Measurements from ENCODE around the gene BCL2.
"Not testable (repeated sequence)": the region's sequence is repeated elsewhere in the genome, so short reads cannot be mapped to it uniquely, and the experiment has no call there.

BCL2 gene

GRCh38 chr18:63203497-63203896 is 116.1 kb downstream of the BCL2 start:
- TF ChIP-seq CTCF (IDR thresholded peaks at IDR 0.05; ENCODE audit: low read depth, low read length, missing control alignments), result no peak
- H3K4me3 ChIP-seq (replicated peaks; ENCODE audit: low read depth, low read length), result no peak overlapping the region
- DNase-seq (ENCODE audit: extremely low read depth, low read depth), result no peak

- DNase-seq (ENCODE audit: extremely low read depth, low read depth), result no peak
- TF ChIP-seq CTCF (IDR thresholded peaks at IDR 0.05; ENCODE audit: low read depth, low read length, missing control alignments), result no peak
- no peak overlapping the region for H3K4me3 ChIP-seq (replicated peaks; ENCODE audit: low read depth, low read length)
These were observed 116.7 kb downstream of the BCL2 start for GRCh38 chr18:63202828-63203227.

GRCh38 chr18:63201456-63201855 is 118.1 kb downstream of the BCL2 start:
- H3K4me3 ChIP-seq (replicated peaks; ENCODE audit: low read depth, low read length), result not testable (repeated sequence)

GRCh38 chr18:63199743-63200241 is 119.8 kb downstream of the BCL2 start:
- TF ChIP-seq CTCF (IDR thresholded peaks at IDR 0.05; ENCODE audit: low read depth, low read length, missing control alignments), result no peak
- no peak overlapping the region for H3K4me3 ChIP-seq (replicated peaks; ENCODE audit: low read depth, low read length)
- DNase-seq (ENCODE audit: extremely low read depth, low read depth), result no peak

More at GRCh38 chr18:63201456-63201855, 118.1 kb downstream of the BCL2 start:
- not testable (repeated sequence) for DNase-seq (ENCODE audit: extremely low read depth, low read depth)

GRCh38 chr18:63198868-63199742 is 120.5 kb downstream of the BCL2 start:
- DNase-seq (ENCODE audit: extremely low read depth, low read depth), result no peak
- TF ChIP-seq CTCF (IDR thresholded peaks at IDR 0.05; ENCODE audit: low read depth, low read length, missing control alignments), result no peak
- no peak overlapping the region for H3K4me3 ChIP-seq (replicated peaks; ENCODE audit: low read depth, low read length)

- no peak for TF ChIP-seq CTCF (IDR thresholded peaks at IDR 0.05; ENCODE audit: low read depth, low read length, missing control alignments)
These were observed 121.3 kb downstream of the BCL2 start for GRCh38 chr18:63198098-63198760.

GRCh38 chr18:63197246-63197869 is 122.2 kb downstream of the BCL2 start:
- no peak for TF ChIP-seq CTCF (IDR thresholded peaks at IDR 0.05; ENCODE audit: low read depth, low read length, missing control alignments)
- no peak for DNase-seq (ENCODE audit: extremely low read depth, low read depth)
- no peak overlapping the region for H3K4me3 ChIP-seq (replicated peaks; ENCODE audit: low read depth, low read length)

More at GRCh38 chr18:63198098-63198760, 121.3 kb downstream of the BCL2 start:
- H3K4me3 ChIP-seq (replicated peaks; ENCODE audit: low read depth, low read length), result no peak overlapping the region
- no peak for DNase-seq (ENCODE audit: extremely low read depth, low read depth)
